Astrocyte (in vitro differentiated cells and primary cell): ENCODE measurements around the gene KANSL2.
A peak's percentile ranks its signal among the peaks of the same experiment; 100 is the strongest.

Experiments
- CTCF ChIP-seq: IDR thresholded peaks from 2 replicates; pipeline ENCODE4 v1.5.1; 2011; ENCODE audit warnings: low read depth, mild to moderate bottlenecking, inconsistent platforms, low read length, moderate library complexity; ENCODE audit not compliant: insufficient read depth
- EZH2 ChIP-seq: IDR thresholded peaks from 2 replicates; pipeline ENCODE4 v1.6.1; 2012; ENCODE audit warnings: mild to moderate bottlenecking, low read length, inconsistent platforms; ENCODE audit not compliant: insufficient read depth

GRCh38 chr12:48618541-48618940 is 63.5 kb downstream of the KANSL2 start:
- TF ChIP-seq CTCF (peak; percentile 99), EZH2 (no peak)
